ENCODE results near the gene MYH6.
"Not testable (repeated sequence)": the region's sequence is repeated elsewhere in the genome, so short reads cannot be mapped to it uniquely, and the experiment has no call there.

The MYH6 gene

GRCh38 chr14:23389871-23390270 lies 18.2 kb downstream of the MYH6 start:
- DNase-seq, result not testable (repeated sequence)

- DNase-seq, result no peak
Observed at GRCh38 chr14:23389396-23389795, 18.7 kb downstream of the MYH6 start.

- no peak for DNase-seq
Observed at GRCh38 chr14:23388996-23389395, 19.1 kb downstream of the MYH6 start.

DNA sequence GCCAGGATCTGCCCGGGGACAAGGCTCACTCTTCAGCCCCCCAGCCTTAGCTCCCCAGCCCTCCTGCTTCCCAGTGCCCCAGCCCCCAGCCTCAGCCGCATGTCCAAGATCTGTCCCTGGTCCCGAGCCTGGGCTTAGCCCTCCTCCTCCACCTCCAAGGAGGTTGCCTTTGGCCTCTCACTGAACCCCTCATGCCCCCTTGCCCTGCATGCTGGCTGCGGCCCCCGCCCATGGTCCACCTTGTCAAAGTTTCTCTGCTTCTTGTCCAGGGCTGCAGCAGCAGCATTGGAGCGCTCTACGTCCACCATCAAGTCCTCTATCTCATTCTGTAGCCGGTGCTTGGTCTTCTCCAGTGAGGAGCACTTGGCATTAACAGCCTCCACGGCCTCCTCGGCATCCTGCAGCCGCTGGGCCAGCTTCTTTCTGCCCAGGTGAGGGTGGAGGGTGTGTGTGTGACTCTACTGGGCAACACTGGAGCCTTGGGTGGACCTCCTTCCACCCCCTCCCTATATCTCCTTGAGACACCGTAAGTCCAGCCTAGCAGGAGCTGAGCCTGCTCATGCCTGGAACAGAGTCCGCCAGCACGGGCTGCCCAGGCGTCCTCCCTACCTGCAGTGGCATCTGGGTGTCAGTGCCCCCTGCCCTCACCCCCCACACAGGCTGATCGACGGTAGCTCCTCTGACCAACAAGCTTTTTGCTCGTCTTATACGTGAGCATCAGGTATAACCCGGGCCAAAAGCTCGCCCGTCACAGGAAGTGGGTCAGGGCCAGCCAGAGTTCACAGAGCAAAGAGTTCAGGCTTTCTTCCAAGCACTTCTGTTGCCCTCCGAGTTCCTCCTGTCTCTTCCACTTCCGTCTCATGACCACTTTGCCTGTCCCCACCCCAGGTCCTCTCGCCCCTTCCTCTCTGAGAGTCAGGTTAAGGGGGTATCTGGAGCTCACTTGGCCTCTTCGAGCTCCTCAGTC lies 19.9 kb downstream of the MYH6 start:
- no peak for DNase-seq

- no peak for DNase-seq
Observed at GRCh38 chr14:23386999-23387398, 21.1 kb downstream of the MYH6 start.

DNA sequence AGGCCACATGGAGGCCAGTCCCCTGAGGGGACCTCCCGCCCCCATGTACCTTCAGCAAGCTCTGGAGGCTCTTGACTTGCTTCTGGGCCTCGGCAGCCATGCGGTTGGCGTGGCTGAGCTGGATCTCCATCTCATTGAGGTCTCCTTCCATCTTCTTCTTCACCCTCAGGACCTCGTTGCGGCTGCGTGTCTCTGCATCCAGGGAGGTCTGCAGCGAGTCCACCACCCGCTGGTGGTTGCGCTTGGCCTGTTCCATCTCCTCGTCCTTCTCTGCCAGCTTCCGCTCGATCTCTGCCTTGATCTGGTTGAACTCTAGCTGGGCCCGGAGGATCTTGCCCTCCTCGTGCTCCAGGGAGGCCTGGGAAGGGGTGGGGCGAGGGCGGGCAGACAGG lies 21.8 kb downstream of the MYH6 start:
- DNase-seq, result not testable (repeated sequence)

GRCh38 chr14:23385642-23386265 lies 22.3 kb downstream of the MYH6 start:
- no peak for DNase-seq

- no peak for DNase-seq
Observed at GRCh38 chr14:23385244-23385641, 22.8 kb downstream of the MYH6 start.

DNA sequence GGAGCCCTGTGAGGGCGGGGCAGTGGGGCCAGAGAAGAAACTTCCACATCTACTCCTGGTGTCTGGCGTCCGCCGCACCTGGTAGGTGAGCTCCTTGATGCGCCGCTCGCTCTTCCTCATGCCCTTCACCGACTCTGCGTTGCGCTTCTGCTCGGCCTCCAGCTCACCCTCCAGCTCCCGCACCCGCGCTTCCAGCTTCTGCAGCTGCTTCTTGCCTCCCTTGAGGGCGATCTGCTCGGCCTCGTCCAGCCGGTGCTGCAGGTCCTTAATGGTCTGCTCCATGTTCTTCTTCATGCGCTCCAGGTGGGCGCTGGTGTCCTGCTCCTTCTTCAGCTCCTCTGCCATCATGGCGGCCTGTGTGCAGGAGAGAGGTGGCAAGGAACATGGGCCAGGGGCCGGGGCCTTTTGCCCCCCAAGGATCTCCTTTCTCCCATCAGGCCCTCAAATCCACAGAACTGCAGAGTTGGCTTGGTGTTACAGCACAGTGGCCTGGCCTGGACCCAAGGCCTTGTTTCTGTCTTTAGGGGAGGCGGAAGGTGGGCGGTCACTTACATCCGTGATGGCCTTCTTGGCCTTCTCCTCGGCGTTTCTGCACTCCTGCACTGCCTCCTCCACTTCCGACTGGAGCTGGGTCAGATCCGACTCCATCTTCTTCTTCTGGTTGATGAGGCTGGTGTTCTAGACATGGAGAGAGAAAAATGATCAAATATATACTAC lies 23.6 kb downstream of the MYH6 start:
- no peak for DNase-seq

DNA sequence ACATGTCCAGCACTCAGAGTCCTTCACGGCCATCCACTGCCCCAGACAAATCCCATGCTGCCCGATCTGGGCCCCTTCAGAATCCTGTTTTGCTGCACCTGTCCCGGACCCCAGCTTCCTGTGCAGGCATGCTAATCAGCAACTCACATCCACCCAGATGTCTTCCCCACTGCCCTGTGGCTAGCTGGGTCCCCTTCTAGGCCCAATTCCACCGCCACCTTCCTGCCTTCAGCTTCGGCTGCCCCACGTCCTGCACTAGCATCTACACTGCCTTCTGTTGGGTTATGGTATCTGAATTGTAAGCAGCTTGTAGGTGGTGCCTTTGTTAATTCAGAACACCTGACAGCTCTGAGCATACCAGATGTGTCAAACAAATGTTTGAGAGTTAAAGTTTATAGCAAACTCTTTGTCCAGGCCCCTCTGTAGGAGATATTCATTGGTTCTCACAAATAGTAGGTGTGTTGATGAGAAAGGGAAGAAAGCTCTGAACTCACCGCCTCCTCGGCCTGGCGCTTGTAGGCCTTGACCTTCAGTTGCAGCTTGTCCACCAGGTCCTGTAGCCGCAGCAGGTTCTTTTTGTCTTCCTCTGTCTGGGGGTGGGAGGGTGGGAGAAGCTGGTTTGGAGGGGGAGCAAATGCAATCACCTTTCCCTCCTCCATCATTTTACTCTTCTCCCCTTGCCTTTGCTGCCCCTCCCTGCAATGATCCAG lies 25.2 kb downstream of the MYH6 start:
- DNase-seq, result no peak

DNA sequence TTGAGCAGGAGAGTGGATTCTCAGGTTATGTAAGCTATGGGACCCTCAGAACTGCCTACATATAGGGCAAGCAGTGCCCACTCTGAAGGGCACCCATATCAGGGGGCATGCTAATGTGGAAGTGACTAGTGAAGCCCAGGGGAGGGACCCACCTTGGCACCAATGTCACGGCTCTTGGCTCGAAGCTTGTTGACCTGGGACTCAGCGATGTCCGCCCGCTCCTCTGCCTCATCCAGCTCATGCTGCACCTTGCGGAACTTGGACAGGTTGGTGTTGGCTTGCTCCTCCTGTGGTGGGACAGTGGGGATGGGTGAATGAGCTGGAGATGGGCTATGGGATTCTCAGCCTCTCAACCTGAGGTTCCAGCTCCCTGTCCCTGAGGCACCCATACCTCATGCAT lies 25.8 kb downstream of the MYH6 start:
- no peak for DNase-seq

DNA sequence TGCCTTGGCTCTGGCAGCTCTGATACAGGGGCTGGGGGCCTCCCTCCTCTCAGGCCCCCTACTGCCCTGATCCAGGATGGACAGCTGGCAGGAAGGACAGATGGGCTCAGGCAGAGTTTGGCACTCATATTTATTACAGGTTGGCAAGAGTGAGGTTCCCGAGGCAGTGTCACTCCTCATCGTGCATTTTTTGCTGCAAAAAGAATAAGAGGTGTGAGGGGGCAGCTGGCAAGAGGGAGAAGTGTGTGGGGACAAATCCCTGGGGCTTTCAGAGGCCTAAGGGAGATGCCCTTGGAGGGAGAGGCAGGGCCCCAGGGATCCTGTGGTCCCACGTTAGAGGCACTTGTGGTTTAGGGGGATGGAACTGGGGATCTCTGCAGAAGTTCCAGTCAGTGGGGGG lies 26.2 kb downstream of the MYH6 start:
- no peak for DNase-seq

GRCh38 chr14:23380976-23381375 lies 27.1 kb downstream of the MYH6 start:
- DNase-seq, result no peak

DNA sequence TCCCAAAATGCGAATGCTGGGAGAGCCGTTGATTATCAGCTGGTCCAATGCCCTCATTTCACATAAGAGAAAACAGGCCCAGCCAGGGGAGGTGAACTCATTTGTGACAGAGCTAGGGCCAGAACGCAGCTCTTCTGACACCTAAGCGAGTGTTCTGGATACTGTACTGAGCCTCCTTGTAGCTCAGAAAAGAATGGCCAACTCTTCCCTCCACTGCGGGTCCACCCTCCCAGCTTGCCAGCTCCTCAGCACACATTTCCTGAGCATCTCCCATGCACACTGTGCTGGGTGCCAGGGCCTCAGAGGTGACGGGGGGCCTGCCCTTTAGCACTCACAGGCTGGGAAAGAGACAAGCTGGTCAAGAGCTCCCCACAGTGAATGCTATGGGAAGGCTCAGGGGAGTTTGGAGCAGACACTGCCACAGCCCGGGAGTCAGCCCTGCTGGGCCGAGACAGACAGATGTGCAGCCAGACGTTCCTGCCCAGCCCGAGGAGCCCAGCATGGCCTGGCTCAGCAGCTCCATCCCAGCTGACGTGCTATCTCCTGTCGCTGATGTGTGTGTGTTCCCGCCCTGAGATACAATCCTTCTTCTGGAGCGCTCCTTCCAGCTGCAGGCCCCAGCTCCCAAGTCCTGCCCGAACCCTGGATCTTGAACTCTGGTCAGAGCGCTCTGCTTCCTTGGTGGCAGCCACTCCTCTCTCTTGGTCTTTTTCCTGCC lies 27.7 kb downstream of the MYH6 start:
- DNase-seq, result no peak

DNA sequence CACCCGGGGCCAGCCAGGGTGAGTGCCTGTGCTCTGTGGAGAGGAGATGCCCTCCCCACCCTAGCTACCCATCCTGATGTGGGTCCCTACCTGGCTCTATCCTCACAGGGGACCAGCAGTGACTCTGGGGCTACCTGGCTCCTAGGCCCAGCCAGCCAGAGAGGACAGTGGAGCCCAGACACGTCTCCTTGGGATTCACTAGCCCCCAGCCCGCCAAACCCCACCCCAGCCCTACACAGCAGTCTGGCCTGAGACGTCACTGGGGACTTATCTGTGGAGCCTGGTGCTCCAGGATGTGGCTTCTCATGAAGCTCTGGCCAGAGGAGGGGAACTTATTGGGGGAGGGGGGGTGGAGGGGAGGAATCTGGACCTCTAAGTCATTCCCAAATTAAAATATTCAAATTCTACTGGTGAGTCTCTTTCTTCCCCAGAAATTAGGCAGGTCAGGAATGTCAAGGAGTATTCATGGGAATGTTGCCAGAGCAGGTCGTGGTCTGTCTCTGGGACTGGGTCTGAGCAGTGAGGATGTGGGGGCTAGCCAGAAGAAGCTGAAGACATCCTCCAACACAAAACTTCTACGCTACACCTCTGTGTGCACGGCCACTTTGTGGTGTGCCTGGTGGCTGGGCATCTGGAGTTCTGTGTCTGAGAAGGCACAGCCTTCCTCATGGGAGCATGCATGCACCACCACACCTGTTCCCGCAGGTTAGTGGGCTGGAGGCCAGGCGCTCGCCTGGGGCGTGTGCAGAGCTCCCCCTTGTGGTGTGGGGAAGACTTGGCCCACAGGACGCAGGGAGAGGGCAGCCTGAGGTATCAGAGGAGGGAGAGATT lies 28.5 kb downstream of the MYH6 start:
- DNase-seq, result peak; percentile 60 to 73

GRCh38 chr14:23378612-23379220 lies 29.4 kb downstream of the MYH6 start:
- no peak for DNase-seq

GRCh38 chr14:23377573-23378563 lies 30.2 kb downstream of the MYH6 start:
- no peak for DNase-seq

GRCh38 chr14:23377198-23377550 lies 30.9 kb downstream of the MYH6 start:
- DNase-seq, result no peak

DNA sequence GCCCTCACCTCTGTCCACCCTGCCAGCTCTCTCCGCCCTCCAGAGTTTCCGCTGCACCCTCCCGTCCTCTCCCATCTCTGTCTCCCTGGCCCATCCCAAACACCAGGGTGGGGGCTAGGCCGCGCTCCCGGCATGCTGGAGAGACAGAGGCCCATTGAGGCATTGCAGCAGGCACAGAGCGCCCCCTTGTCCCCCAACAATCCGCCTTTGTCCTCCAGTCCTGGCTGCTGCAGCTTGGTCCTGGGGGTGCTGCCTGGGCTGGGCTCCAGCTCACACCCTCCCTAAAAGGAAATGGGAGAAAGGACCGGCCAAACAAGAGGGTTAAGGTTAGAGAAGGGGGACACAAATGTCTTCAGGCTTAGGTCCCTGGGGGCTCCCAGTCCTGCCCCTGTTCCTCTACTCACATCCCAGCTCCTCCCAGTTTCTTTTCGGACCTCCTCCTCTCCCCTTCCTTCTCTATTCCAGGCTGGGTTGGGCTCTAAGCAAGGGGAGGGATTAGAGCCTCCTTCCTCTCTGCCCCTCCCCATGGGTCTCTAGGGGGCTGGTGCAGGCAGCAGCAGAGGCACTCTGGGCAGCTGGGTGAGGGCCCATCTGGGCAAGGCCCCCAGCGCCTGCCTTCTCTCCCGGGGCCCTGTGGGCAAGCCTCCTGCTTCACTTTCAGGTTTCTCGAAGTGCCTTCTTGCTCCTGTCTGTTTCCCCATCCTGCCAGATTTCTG lies 31.4 kb downstream of the MYH6 start, which contains the start of gene CMTM5:
CMTM5 (plus strand) TSS at position 565 of the 716 bp plus-strand sequence. CDS start 206 bp downstream, outside the sequence.
- no peak for DNase-seq

Data from CD4-positive, alpha-beta T cell treated with Interferon alpha-2 for 1 hour (primary cell).